AG09309 (cell line): ENCODE measurements around the gene NPRL2.
A peak's percentile ranks its signal among the peaks of the same experiment; 100 is the strongest.

ENCODE experiments used
- DNase-seq: peaks from one replicate; pipeline ENCODE4 v3.0.0-alpha.2; 2010; ENCODE audit warnings: low read depth
- H3K4me3 ChIP-seq: 2 replicates; pipeline ENCODE4 v1.5.1; 2011; ENCODE audit warnings: mild to moderate bottlenecking, low read depth, low read length, moderate library complexity; ENCODE audit not compliant: control insufficient read depth
- TF ChIP-seq, protein P1 (sequence below): IDR thresholded peaks from 2 replicates; pipeline ENCODE4 v1.5.1; 2011; ENCODE audit warnings: mild to moderate bottlenecking, low read depth, low read length, inconsistent platforms; ENCODE audit not compliant: insufficient read depth, control insufficient read depth; ENCODE audit errors: missing control alignments

The NPRL2 gene

DNA sequence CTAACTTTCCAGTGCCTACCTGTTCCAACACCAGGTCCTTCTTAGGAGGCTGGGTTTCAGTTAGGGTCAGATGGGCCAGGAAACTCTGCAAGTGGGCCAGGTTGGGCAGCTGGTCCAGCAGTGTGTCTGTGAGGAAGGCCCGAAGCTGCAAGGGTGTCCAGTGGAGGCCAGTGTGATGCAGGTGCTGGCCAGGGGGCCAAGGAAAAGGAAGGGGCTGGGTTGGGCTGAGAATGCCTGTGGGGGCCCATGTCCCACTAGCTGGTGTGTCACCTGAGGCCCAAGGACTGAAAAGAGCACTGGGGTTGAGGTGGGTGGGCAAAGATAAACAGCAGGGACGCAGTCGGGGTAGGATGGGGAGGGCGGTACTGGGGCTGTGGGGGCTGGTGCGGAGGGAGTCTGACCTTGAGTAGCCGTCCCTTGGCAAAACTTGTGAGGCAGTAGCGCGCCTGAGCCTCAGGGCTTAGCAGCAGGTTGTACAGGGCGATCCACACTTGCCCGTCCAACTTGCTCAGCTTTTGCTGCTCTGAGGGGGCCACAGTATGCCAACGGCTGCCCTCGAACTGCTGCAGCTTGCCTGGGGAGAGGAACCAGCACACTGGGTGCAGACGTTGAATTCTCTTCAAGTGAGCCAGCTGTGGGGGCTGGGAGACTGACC, 8.5 kb downstream of the NPRL2 start:
- DNase-seq: no peak
- TF ChIP-seq, protein P1, sequence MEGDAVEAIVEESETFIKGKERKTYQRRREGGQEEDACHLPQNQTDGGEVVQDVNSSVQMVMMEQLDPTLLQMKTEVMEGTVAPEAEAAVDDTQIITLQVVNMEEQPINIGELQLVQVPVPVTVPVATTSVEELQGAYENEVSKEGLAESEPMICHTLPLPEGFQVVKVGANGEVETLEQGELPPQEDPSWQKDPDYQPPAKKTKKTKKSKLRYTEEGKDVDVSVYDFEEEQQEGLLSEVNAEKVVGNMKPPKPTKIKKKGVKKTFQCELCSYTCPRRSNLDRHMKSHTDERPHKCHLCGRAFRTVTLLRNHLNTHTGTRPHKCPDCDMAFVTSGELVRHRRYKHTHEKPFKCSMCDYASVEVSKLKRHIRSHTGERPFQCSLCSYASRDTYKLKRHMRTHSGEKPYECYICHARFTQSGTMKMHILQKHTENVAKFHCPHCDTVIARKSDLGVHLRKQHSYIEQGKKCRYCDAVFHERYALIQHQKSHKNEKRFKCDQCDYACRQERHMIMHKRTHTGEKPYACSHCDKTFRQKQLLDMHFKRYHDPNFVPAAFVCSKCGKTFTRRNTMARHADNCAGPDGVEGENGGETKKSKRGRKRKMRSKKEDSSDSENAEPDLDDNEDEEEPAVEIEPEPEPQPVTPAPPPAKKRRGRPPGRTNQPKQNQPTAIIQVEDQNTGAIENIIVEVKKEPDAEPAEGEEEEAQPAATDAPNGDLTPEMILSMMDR: no peak
- no peak overlapping the region for H3K4me3 ChIP-seq

DNA sequence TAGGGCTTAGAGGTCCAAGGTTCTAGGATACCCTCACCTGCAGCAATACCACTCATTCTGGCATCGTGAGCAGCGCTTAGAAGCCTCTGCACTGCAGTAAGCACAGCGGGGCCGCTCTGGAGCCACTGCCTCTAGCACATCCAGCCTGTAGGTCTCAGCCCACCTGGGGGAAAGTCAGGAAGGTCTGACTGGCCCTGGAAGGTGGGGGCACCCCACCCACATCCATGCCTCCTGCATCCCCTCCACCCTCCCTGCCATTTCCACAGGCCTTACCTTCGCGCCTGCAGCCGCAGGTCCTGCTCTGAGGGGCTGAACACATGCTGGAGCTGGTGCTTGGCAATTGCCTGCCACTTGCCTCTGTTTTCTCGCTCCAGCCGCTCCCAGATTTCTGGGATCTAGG, 9.0 kb downstream of the NPRL2 start:
- peak overlapping the region; percentile 61 for H3K4me3 ChIP-seq
- TF ChIP-seq, protein P1: no peak
- DNase-seq: no peak

DNA sequence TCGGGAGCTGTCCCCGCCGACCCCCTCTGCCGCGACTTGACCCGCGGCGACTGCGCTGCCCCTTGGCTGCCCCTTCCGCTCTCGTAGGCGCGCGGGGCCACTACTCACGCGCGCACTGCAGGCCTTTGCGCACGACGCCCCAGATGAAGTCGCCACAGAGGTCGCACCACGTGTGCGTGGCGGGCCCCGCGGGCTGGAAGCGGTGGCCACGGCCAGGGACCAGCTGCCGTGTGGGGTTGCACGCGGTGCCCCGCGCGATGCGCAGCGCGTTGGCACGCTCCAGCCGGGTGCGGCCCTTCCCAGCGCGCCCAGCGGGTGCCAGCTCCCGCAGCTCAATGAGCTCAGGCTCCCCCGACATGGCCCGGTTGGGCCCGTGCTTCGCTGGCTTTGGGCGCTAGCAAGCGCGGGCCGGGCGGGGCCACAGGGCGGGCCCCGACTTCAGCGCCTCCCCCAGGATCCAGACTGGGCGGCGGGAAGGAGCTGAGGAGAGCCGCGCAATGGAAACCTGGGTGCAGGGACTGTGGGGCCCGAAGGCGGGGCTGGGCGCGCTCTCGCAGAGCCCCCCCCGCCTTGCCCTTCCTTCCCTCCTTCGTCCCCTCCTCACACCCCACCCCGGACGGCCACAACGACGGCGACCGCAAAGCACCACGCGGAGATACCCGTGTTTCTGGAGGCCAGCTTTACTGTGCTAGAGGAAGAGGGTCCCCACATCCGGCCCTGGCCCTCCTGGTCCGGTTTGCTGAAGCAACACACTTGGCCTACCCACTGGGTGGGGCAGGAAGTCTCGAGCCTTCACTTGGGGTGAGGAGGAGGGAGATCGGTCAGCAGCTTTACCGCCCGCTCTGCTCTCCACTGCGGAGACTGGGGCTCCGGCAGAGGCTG, 9.9 kb downstream of the NPRL2 start, which contains the start of gene RASSF1:
Gene RASSF1, minus strand, starts transcription at position 389 of the 882 bp plus-strand sequence. Its CDS starts 31 bp downstream, at position 358.
- DNase-seq: no peak
- TF ChIP-seq, protein P1: no peak
- H3K4me3 ChIP-seq: peak within 1 kb of the TSS; percentile 61

DNA sequence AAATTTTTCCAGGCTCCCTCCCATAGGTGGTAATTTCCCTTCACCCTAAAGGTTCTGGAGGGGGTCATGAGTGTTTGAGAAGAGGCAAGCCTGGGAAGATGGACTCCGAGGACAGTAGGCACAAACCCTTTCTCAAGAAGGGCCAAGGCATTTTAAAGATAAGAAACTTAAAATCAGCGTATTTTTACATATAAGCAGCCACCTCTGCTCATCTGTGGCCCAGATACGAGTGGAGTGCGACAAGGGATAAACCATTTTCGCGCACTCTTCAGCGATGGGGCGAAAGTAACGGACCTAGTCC, 10.5 kb downstream of the NPRL2 start:
- DNase-seq: no peak
- H3K4me3 ChIP-seq: peak overlapping the region; percentile 61
- TF ChIP-seq, protein P1: no peak

DNA sequence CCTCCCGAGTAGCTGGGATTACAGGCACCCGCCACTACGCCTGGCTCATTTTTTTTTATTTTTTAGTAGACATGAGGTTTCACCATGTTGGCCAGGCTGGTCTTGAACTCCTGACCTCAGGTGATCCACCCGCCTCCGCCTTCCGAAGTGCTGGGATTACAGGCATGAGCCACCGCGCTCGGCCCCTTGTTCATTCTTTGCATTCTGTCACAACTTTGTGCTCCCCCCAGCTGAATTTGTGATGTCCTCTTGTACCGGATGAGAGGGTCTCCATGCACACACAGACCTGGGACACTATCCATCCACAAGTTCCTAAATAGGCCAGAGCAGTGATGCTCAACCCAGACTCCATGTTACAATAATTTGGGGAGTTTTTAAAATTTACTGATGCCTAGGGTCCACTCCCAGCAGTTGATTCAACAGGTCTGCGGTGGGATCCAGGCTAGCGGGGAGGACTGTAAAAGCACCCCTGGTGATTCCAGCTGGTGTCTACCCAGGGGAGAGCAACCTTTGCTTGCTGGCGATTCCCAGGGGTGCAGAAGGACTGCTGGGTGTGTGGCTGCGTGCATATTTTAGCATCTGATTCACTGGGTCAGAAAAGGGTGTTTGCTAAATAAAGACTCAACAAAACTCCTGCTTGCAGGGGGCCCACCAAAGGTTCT, 11.0 kb downstream of the NPRL2 start:
- no peak for DNase-seq

DNA sequence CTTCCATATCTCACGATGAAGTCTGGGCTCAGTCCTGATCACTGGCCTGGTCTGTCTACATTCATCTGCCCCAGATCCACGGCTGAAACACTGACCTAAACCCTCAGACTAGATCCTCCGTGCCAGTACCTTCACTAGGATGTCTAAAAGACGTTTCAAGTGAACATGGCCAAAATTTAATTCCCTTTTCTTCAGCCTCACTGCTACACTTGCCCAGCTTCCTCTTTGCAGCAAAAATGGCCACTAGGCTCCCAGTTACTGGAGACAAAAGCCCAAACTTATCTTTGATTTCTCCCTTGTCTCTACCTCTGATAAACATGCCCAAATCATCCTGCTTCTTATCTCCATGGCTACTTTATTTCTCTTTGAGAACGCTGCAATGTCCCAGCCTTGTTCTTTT, 11.6 kb downstream of the NPRL2 start:
- TF ChIP-seq, protein P1: no peak
- no peak overlapping the region; the same call in 1 of the 2 replicates for H3K4me3 ChIP-seq
- DNase-seq: no peak

More for the DNA sequence above, 11.0 kb downstream of the NPRL2 start:
- peak overlapping the region; percentile 61 for H3K4me3 ChIP-seq
- TF ChIP-seq, protein P1: no peak
